BE2C (cell line): ENCODE measurements around the gene SHTN1.

Experiments used
- DNase-seq: peaks from one replicate; pipeline ENCODE4 v3.0.0-alpha.2; 2020
- H3K27me3 ChIP-seq: fragments of 250-450 bp; sonication (Bioruptor Pico); 2 replicates; pipeline ENCODE4 v1.5.1; 2020; ENCODE audit warnings: mild to moderate bottlenecking
- H3K36me3 ChIP-seq: fragments of 250-450 bp; sonication (Bioruptor Pico); 2 replicates; pipeline ENCODE4 v1.5.1; 2020; ENCODE audit warnings: mild to moderate bottlenecking
- H3K4me1 ChIP-seq: fragments of 250-450 bp; sonication (Bioruptor Pico); 2 replicates; pipeline ENCODE4 v1.5.1; 2020
- H3K4me3 ChIP-seq: 2 replicates; pipeline ENCODE4 v1.5.1; 2011; ENCODE audit warnings: low read depth, low read length
- H3K9me3 ChIP-seq: fragments of 250-450 bp; sonication (Bioruptor Pico); 2 replicates; pipeline ENCODE4 v1.5.1; 2020
- CTCF ChIP-seq: IDR thresholded peaks from 2 replicates; pipeline ENCODE4 v1.5.1; 2012; ENCODE audit warnings: mild to moderate bottlenecking, low read depth, low read length

The SHTN1 gene

GRCh38 chr10:116892907-116893685 is 111.9 kb downstream of the SHTN1 start:
- Histone ChIP-seq H3K4me1 (no peaks in the 10 kb centered on the region), H3K4me3 (no peak overlapping the region), H3K27me3 (peaks cover 26% of the 10 kb centered on the region), H3K9me3 (no peaks in the 10 kb centered on the region), H3K36me3 (no peaks in the 10 kb centered on the region)
- DNase-seq: no peak
- TF ChIP-seq CTCF: no peak

- peak; percentile 31 for DNase-seq
- Histone ChIP-seq H3K4me3 (no peak overlapping the region), H3K9me3 (no peaks in the 10 kb centered on the region), H3K27me3 (peaks cover 30% of the 10 kb centered on the region), H3K4me1 (no peaks in the 10 kb centered on the region), H3K36me3 (no peaks in the 10 kb centered on the region)
- TF ChIP-seq CTCF: no peak
Observed at GRCh38 chr10:116891208-116891607, 113.8 kb downstream of the SHTN1 start.

GRCh38 chr10:116889066-116889465 is 115.9 kb downstream of the SHTN1 start:
- no peak for DNase-seq
- no peak for TF ChIP-seq CTCF
- H3K4me3 ChIP-seq: no peak overlapping the region
- H3K9me3 ChIP-seq: no peaks in the 10 kb centered on the region
- H3K4me1 ChIP-seq: no peaks in the 10 kb centered on the region
- no peaks in the 10 kb centered on the region for H3K36me3 ChIP-seq
- H3K27me3 ChIP-seq: peaks cover 32% of the 10 kb centered on the region

- H3K27me3 ChIP-seq: peaks cover 32% of the 10 kb centered on the region
Observed at GRCh38 chr10:116888380-116889055, 116.5 kb downstream of the SHTN1 start.

GRCh38 chr10:116886772-116887171 is 118.2 kb downstream of the SHTN1 start:
- no peak overlapping the region for H3K4me3 ChIP-seq
- H3K9me3 ChIP-seq: no peaks in the 10 kb centered on the region
- H3K27me3 ChIP-seq: peaks cover 20% of the 10 kb centered on the region
- no peak for TF ChIP-seq CTCF
- no peaks in the 10 kb centered on the region for H3K36me3 ChIP-seq
- no peaks in the 10 kb centered on the region for H3K4me1 ChIP-seq
- DNase-seq: no peak

More at GRCh38 chr10:116888380-116889055, 116.5 kb downstream of the SHTN1 start:
- Histone ChIP-seq H3K4me1 (no peaks in the 10 kb centered on the region), H3K9me3 (no peaks in the 10 kb centered on the region), H3K4me3 (no peak overlapping the region), H3K36me3 (no peaks in the 10 kb centered on the region)
- no peak for TF ChIP-seq CTCF
- no peak for DNase-seq

- Histone ChIP-seq H3K4me3 (no peak overlapping the region), H3K27me3 (peaks cover 6% of the 10 kb centered on the region), H3K4me1 (no peaks in the 10 kb centered on the region), H3K9me3 (no peaks in the 10 kb centered on the region), H3K36me3 (no peaks in the 10 kb centered on the region)
- TF ChIP-seq CTCF: no peak
- no peak for DNase-seq
Observed at GRCh38 chr10:116882639-116883038, 122.3 kb downstream of the SHTN1 start.
